ENCODE data around the gene LRP1B.

DNA sequence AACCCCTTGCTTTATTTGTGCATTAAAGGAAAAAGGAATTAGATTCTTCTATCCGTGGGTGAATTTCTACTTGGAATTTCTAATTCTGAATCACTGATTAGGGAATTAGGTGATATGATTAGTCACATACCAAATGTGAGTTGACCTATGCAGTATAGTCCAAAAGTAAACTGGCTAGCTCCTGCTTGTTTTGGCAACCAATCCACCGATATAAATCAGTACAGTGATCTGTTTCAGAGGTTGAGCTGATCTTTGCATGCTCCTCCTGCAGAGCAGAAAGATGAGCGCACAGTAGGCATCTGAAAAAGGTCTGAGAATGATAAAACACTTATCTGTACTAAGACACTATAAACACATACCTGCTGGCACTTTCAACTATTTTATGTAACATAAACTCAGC is 86.6 kb downstream of the LRP1B start:
- TF ChIP-seq TAF1 (IDR thresholded peaks at IDR 0.05; ENCODE audit: borderline replicate concordance, insufficient read depth, low read length) (no peak), POLR2AphosphoS5 (IDR thresholded peaks at IDR 0.05; ENCODE audit: low read depth, low read length) (no peak), FOXP2 (optimal IDR thresholded peaks at IDR 0.05; ENCODE audit: borderline replicate concordance, extremely low read depth, extremely low read length, insufficient read depth) (no peak)
- TF ChIP-seq, protein P1, sequence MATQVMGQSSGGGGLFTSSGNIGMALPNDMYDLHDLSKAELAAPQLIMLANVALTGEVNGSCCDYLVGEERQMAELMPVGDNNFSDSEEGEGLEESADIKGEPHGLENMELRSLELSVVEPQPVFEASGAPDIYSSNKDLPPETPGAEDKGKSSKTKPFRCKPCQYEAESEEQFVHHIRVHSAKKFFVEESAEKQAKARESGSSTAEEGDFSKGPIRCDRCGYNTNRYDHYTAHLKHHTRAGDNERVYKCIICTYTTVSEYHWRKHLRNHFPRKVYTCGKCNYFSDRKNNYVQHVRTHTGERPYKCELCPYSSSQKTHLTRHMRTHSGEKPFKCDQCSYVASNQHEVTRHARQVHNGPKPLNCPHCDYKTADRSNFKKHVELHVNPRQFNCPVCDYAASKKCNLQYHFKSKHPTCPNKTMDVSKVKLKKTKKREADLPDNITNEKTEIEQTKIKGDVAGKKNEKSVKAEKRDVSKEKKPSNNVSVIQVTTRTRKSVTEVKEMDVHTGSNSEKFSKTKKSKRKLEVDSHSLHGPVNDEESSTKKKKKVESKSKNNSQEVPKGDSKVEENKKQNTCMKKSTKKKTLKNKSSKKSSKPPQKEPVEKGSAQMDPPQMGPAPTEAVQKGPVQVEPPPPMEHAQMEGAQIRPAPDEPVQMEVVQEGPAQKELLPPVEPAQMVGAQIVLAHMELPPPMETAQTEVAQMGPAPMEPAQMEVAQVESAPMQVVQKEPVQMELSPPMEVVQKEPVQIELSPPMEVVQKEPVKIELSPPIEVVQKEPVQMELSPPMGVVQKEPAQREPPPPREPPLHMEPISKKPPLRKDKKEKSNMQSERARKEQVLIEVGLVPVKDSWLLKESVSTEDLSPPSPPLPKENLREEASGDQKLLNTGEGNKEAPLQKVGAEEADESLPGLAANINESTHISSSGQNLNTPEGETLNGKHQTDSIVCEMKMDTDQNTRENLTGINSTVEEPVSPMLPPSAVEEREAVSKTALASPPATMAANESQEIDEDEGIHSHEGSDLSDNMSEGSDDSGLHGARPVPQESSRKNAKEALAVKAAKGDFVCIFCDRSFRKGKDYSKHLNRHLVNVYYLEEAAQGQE (IDR thresholded peaks at IDR 0.05; ENCODE audit: insufficient read depth in 1 of 2, low read depth in 2 of 2, low read length in 2 of 2), result no peak

Measured in PFSK-1 (cell line).